HG02798 (cell line): ENCODE results near the gene CNTLN.
"Not testable (repeated sequence)": the region's sequence is repeated elsewhere in the genome, so short reads cannot be mapped to it uniquely, and the experiment has no call there.

Experiments
- ATAC-seq: cut with Tn5 transposase; IDR thresholded peaks from one replicate; pipeline ENCODE4 v1.9.1; 2021; ENCODE audit warnings: mild to moderate bottlenecking; ENCODE audit not compliant: unreplicated experiment, poor library complexity

CNTLN gene

DNA sequence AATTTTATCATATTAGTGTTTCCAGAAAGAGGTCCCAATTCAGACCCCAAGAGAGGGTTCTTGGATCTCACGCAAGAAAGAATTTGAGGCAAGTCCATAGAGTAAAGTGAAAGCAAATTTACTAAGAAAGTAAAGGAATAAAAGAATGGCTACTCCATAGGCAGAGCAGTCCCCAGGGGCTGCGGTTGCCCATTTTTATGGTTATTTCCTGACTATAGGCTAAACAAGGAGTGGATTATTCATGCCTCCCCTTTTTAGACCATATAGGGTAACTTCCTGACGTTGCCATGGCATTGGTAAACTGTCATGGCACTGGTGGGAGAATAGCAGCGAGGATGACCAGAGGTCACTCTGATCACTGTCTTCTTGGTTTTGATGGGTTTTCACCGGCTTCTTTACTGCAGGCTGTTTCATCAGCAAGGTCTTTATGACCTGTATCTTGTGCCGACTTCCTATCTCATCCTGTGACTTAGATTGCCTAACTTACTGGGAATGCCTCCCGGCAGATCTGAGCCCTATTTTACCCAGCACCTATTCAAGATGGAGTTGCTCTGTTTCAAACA lies 262.4 kb downstream of the CNTLN start:
- not testable (repeated sequence) for ATAC-seq

DNA sequence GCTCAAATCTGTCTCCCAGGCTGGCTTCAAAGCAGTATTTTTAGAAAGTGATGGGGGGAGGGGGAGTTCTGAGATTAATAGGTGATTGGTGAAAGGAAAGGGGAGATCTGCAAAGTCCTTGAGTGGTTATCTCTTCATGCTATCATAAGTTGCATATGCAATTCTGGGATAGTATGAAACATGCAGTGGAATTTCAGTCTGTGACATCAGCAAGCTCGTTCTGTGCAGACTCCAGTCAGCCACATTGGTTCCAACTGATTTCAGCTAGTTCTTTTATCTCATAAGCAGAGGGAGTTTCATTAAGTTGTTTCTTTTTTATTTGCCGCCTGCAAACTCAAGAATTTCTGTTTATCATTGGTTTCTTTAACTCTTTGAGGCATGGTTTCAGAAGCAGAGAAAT lies 263.5 kb downstream of the CNTLN start:
- ATAC-seq, result no peak

DNA sequence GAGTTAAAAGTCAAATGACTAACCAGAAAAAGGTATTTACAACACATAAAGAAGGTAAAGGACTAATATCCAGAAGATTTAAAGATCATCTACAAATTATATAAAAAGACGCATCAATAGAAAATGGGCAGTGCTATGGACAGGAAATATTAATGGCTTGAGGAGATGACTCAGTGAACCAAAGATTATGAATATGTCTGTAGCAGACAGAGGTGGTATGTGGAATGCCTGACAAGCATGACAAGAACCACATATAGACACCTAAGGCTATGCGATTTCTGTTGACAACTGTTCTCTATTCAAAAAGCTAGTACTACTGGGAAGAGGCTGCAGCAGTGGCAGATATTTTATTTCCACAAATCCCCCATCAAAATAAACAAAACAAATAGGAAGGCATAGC lies 267.0 kb downstream of the CNTLN start:
- no peak for ATAC-seq

DNA sequence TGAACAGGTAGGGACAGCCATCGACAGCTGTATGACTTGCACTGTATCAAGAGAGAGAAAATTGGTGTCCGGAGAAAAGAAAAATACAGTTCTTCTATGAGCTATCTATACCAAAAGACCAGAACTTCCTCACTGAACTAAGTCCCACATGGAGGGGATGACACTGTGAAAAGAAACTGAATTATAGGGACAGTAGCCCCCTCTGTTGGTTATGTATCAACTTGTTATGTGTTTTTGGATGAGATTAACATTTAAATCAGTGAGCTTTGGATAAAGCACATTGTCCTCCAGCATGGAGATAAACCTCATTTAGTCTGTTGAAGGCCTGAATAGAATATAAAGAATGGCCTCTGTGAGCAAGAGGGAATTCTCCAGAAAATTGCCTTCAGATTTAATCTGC lies 267.5 kb downstream of the CNTLN start:
- no peak for ATAC-seq

DNA sequence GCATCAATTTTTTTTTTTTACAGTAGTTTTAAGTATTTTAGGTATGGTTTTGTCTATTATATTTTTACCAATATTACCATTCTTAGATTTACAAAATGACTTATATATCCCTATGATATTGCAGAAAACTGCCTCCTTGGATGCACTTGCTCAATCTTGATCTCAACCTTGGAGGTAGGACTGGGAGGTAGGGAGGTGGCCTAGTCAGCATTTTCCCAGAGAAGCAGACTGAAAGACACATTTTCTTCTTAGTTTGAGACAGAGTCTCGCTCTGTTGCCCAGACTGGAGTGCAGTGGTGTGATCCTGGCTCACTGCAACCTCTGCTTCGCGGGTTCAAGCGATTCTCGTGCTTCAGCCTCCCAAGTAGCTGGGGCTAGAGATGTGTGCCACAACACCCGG lies 268.7 kb downstream of the CNTLN start:
- ATAC-seq, result no peak

DNA sequence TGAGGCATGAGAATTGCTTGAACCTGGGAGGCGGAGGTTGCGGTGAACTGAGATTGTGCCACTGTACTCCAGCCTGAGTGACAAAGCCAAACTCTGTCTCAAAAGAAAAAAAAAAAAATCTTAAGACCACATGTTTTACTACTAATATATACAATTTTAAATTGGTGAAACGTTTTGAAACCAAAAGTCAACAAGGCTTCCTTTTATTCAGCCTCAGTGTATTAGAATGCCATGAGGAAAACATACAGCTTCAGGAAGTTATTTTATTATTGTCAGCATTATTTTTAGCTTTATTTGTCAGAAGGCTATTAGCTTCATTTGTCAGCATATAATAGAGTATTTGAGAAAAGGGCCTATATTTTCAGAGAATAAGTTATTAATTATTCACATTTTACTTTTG lies 280.1 kb downstream of the CNTLN start:
- ATAC-seq, result no peak

DNA sequence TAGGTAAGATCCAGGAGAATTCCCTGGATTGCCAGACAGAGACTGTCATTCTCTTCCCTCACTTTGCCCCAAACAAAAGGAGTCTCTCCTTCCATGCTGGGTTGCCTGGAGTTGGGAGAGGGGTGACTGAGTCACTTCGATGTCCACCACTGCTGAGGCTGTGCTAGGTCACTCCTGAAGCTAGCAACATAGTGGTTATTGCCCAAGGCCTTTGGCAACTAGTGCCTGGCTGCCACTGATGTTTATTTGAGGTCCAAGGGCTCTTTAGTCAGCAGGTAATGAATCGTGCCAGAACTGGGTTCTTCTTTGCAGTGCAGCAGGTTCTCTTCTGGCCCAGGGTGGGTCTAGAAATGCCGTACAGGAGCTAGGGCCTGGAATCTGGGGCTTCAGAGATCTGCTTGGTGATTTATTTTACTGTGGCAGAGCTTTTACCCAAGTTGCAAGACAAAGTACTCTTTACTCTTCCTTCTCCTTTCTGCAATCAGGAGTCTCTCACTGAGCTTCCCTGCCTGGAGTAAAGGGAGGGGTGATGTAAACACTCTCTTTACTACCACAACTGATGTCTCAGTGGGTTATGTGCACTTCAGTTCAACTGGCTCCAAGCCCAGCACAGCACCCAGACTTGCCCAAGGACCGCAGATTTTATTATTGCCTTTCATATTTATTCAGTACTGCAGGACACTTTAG lies 288.3 kb downstream of the CNTLN start:
- no peak for ATAC-seq

DNA sequence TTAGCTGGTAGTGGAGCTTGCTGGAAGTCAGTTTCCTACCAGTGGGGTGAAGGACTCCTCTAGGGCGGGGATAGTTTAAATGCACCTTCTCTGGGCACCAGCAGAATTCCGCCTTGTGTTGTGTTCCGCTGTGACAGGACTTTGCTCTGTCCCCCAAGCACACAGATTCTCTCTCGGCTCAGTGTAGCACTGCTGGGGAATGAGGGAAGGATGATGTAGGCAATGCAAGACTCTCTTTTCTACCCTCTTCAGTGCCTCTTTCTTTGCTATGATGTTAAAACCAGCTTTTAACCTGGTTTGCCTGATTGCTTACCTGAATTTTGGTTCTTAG lies 288.8 kb downstream of the CNTLN start:
- ATAC-seq, result no peak

DNA sequence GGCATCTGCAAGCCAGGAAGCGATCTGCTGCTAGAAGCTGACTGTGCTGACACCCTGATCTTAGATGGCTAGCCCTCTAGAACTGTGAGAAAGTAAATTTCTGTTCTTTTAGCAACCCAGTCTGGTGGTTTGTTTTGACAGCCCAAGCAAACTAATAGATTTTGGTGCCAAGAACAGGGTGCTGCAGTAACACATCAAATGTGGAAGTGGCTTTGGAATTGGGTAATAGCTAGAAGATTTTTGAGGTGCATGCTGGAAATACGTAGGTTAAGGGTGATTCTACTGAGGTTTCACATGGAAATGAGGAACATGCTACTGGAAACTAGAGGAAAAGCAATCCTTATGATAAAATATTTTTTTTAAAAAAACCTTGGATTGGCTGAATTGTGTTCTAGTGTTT lies 290.5 kb downstream of the CNTLN start:
- no peak for ATAC-seq

DNA sequence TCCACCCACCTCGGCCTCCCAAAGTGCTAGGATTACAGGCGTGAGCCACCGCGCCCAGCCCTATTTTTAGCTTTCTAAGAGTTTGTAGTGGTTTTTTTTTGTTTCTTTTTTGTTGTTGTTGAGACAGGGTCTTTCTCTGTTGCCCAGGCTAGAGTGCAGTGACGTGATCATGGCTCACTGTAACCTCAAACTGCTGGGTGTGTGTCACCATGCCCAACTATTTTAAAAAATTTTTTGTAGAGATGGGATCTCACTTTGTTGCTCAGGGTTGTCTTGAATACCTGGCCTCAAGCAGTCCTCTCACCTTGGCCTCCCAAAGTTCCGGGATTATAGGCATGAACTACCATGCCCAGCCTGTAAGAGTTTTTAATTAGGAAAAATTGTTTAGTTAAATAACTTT lies 298.7 kb downstream of the CNTLN start:
- ATAC-seq, result no peak

DNA sequence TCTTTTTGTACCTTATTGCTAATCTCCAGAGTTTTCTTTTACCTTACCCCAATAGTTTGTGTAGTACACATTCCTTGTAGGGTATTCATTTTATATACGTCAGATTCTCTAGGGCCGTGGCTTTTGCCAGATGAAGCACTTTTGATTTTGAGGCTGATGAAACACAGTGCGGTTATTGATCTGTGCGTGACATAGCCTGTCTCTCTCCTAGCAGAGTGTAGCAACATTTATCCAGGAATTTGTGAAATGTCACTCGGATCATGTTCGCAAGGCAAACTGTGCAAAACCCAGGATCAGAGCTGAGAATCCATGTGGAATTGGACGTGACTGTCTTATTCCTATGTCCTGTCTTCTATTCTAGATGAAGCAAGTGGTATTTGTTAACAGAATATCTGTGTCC lies 302.0 kb downstream of the CNTLN start:
- no peak for ATAC-seq

DNA sequence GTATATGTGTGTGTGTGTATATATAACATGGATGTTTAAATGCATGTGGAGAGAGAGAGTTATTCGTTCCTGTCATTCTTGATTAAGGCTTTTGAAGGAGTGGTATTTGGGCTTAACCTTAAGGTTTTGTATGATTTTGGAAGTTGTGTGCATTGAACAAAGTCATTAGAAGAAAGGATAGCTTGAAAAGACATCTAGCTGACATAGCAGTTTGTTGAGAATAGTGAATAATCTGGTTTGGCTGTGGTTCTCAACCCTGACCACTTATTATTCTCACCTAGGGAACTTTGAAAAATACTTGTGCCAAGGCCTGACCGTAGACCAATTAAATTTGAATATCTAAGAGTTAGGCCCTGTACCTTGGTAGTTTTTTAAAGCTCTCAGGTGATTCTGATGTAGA lies 303.0 kb downstream of the CNTLN start:
- no peak for ATAC-seq

DNA sequence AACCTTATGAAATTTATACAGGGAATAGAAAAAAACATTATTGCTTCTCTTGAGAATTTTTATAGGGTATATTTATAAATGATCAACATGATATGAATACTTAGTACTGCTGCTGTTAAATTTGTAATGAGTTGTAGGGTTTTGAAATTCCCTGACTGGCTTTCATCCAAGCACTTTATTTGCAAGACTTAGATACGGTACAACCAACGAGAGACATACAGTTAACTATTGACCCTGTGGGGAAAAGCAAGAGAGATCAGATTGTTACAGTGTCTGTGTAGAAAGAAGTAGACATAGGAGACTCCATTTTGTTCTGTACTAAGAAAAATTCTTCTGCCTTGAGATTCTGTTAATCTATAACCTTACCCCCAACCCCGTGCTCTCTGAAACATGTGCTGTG lies 310.3 kb downstream of the CNTLN start:
- ATAC-seq, result not testable (repeated sequence)

DNA sequence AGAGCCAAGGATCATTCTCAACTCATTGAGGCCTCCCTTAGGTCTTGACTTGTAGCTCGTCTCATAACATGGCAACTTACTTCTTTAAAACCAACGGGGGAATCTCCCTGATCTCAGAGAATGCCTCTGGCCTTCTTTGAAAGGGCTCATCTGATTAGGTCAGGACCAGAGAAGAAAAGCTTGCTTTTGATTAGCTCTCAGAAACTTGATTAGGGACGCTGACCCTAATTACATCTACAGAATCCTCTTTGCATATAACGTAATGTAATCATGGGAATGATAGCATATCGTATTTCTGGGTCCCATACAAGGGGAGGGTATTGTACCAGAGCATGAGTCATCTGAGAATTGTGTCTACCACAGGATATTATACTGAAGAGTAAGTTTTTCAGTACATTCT lies 318.9 kb downstream of the CNTLN start:
- ATAC-seq, result no peak

DNA sequence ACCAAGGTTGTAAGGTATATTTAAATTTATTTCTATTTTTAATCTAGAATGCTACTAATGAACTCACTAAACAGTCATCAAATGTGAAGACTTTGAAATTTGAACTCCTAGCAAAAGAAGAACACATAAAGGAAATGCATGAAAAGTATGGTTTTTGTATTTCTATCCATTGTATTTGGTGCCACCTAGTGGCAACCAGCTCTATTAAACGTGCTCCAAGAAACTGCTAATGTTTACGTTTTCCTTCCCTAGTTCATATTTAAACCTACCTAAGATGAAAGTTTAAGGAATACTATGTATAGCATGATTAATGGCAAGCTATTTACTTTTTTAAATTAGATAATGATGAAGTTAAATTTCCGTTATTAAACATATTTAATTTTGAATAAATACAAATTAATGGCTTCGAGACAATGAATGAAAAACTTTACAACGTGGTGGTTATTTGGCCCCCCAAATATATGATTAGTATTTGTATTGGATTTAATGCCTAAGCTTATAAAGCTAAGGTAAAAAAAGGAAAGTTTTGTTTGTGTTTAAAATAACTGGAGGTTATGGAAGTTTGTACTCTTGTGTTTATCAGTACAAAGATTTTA lies 328.1 kb downstream of the CNTLN start:
- peak; percentile 69 for ATAC-seq

DNA sequence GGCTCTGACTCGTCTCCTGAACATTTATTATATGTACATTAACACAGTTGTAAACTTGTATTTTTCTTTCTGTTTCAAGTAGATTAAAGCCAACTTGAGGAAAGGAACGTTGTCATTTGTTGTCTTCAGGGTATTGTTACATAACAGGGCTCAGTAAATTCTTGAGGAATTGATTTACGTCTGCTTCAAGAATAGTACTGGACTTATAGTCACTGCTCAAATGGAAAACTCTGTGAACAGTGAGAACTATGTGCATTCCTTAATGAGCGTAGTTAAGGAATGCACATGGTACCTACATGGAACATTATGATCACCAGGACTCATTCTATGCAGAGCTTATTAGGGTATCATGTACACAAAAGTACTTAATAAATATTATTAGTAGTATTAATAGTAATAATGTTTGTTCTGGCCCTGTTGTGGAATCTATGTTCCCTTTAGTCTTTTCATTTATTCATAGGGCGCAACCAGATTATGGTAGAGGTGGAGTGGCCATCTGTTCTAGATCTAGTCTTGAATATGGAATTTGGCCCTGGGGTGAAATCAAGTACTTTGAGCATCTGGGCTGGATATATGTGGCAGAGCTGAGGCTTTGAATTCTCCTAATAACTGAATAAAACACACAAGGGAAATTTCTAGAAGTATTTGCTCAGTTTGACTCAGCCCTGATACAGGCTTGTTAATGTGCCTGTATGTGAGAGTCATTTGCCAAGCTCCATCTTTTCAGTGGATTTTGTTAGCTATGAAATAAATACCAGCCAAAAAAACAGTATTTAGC lies 335.4 kb downstream of the CNTLN start:
- no peak for ATAC-seq

DNA sequence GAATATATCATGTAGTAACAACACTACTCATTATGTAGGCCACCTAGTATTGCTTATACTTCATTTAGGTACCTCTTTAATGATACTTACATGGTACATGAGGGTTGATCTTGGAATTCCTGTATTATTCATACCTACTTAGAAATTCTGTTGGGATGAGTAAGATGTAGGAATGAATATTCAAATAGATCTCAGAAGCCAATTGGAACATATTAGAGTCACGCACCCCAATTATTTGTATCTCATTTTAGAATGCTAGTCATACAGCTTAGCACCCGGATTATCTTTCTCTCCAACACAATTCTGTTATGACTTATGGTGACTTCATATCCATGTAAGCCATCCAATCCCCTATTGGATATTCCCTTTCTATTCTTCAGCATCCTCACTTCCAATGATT lies 337.3 kb downstream of the CNTLN start:
- ATAC-seq, result no peak

DNA sequence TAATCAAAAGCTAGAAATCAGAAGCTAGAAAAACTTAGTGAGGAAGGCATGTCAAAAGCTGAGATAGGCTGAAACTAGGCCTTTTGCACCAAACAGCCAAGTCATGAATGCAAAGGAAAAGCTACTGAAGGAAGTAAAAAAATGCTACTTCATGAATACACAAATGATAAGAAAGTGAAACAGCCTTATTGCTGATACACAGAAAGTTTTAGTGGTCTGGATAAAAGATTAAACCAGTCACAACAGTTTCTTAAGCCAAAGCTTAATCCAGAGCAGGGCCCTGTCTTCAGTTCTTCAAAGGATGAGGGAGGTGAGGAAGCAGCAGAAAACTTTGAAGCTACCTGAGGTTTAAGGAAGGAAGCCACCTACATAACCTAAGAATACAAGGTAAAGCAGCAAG lies 341.6 kb downstream of the CNTLN start:
- peak; percentile 79 for ATAC-seq

DNA sequence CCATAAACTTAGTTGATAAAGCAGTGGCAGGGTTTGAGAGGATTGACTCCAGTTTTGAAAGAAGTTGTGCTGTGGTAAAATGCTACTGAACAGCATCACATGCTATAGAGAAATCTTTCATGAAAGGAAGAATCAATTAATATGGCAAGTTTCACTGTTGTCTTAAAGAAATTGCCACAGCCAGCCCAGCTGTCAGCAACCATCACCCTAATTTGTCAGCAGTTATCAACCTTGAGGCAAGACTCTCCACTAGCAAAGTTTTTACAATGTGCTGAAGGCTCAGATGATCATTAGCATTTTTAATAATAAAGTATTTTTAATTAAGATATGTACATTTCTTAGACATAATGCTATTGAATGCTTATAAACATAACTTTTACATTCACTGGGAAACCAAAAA lies 343.0 kb downstream of the CNTLN start:
- ATAC-seq, result no peak

DNA sequence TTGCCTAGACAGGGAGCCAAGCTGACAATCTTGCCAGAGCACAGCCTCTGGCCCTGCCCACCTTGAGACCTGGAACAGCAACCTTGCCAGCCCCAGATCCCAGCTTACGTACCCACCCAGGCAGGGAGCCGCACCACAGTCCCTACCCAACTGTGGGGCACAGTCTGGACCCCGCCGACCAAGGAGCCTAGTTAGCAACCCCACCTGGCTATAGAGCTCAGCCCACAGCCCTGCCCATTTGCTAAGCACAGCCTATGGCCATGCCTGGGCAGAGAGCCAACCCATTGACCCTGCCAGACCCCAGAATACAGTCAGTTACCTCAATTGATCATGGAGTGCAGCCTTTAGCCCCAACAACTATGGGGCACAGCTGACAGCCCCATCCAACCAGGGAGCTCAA lies 346.1 kb downstream of the CNTLN start:
- no peak for ATAC-seq

DNA sequence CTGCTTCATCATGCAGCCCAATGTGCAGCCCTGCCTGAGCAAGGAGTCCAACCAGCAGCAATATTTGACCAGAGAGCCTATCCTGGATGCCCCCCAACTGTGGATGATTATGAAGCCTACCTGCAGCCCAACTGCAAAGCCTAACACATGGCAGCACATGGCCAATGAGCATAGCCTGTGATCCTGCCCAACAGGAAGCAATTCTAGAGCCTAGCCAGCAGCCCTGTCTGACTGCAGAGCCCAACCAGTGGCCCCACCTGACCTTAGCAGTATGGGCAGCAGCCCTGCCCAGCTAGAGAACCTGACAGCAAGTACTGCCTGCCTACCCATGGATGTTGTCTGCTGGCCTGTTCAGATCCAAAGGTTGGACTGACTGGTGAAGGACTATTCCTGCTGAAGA lies 346.7 kb downstream of the CNTLN start:
- no peak for ATAC-seq

DNA sequence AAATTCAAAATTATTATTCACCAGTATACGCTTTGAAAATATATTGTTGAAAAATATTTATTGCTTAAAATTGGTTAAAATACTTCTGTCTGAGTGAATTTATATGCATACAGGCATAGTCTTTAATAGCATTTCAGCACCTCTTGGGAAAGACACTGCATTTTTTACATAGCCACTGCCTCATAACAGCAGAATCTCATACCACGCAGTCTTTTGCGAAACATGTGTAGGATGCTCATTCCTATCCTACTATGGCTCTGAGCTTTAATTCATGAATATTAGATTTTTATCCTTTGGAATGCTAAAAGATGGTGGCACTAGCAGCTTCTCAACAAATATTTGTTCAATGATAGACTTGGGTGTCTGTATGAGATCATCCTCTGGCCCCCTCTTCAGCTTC lies 350.1 kb downstream of the CNTLN start:
- no peak for ATAC-seq
